Measurements from ENCODE around the gene ZNF383.
"Not testable (repeated sequence)": the region's sequence is repeated elsewhere in the genome, so short reads cannot be mapped to it uniquely, and the experiment has no call there.

Gene ZNF383

DNA sequence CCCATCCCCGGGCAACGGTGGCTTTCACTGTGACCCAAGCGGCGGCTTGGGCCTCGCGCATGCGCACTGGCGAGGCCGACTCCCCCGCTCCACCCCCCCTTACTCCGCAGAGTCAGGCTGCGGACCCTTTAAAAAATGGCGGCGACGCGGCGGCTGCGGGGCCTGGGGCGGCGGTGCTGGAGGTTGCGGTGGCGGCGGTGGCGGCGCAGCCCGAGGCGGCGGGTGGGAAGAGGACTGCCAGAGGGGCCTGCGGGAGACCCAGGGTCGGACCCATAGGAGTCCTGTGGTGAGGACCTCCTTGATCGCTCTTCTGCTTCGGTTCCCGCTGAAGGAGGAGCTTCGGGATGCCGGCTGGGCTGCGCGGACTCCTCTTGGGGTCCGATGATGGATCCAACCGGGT, 76.2 kb downstream of the ZNF383 start:
- DNase-seq = not testable (repeated sequence)
